Ovary (tissue), 9 donors: ENCODE results near the gene ACTN2. TPM values are rescaled to one million over a fixed set of nuclear protein-coding genes. Genes with fewer than 3 reads are reported as not detected.

Experiments
- DNase-seq, 5 donors: peaks; one replicate each; pipeline ENCODE4 v3.0.0-alpha.2; 2019 to 2020
- H3K27ac ChIP-seq, 2 donors: fragments of 200-600 bp; one replicate each; pipeline versions ENCODE4 v1.5.1 to v1.8.0; 2019 to 2022
- H3K27me3 ChIP-seq: fragments of 200-600 bp; one replicate; pipeline ENCODE4 v1.8.0; 2022
- H3K36me3 ChIP-seq: fragments of 200-600 bp; sonication (generic); one replicate; pipeline ENCODE4 v1.5.1; 2019
- H3K4me1 ChIP-seq: one replicate; pipeline ENCODE4 v1.8.1; 2013; ENCODE audit warnings: mild to moderate bottlenecking, moderate library complexity; ENCODE audit not compliant: insufficient read depth
- H3K4me3 ChIP-seq: fragments of 200-600 bp; sonication (generic); one replicate; pipeline ENCODE4 v1.5.1; 2017
- H3K9me3 ChIP-seq, 2 donors: fragments of 200-600 bp in 1 of 2; sonication (generic) in 1 of 2; one replicate each; pipeline versions ENCODE4 v1.5.1 to v1.8.1; 2013 to 2019; ENCODE audit warnings: mild to moderate bottlenecking in 1 of 2, moderate library complexity in 1 of 2
- CTCF ChIP-seq, 3 donors: fragments of 450-650 bp in 2 of 3; fragments of 200-600 bp in 1 of 3; IDR thresholded peaks; one replicate each; pipeline versions ENCODE4 v1.5.1 to v1.8.0; 2016 to 2022; ENCODE audit warnings: antibody characterized with exemption in 3 of 3, mild to moderate bottlenecking in 1 of 3
- EP300 ChIP-seq: sonication (generic); formaldehyde crosslinking; IDR thresholded peaks from one replicate; pipeline ENCODE4 v1.6.1; 2017; ENCODE audit warnings: antibody characterized with exemption
- POLR2A ChIP-seq: fragments of 450-650 bp; IDR thresholded peaks from one replicate; pipeline ENCODE4 v1.6.1; 2017; ENCODE audit warnings: antibody characterized with exemption, mild to moderate bottlenecking, moderate library complexity
- WGBS, 3 donors: extraction: QIAGEN DNeasy Blood & Tissue Kit in 1 of 3; methylation state at CpG; one replicate each; pipeline versions ENCODE4 v1.1.5 to v1.1.7; 2013 to 2017; 5-methylcytosine and 5-hydroxymethylcytosine counted together
- intact Hi-C, 4 donors: fragments of 100-400 bp; cut with DNase I; formaldehyde crosslinking; loops; one replicate each; pipeline versions ENCODE4 v1.11.0 to v1.15.1; 2022 to 2023
- polyA plus RNA-seq, 2 donors: library from polyadenylated mRNA; stranded (reverse); fragments of 200-250 nt in 1 of 2; fragments of 350-450 nt in 1 of 2; fragmentation: Illumina TruSeq in 1 of 2; extraction: RNeasy Lipid Tissue Mini Kit (QIAGEN cat#74804) in 1 of 2; gene quantifications; one replicate each; pipeline ENCODE4 v1.2.3, GENCODE V29; 2013 to 2014
- total RNA-seq, 7 donors: library from RNA; depleted of rRNA in 2 of 7; stranded (reverse); fragments of >200 nt in 2 of 7; fragmentation: NEBNext Ultra II Directional in 3 of 7; extraction: Animal tissue kit (Norgen Biotek cat#: 25700) in 3 of 7; gene quantifications; one replicate each; pipeline versions ENCODE4 v1.1.0 to v1.2.4, GENCODE V29; 2016 to 2023
- donor health status: DM: no; HTN: no; CAD: no; lungs with moderate emphysema.
- donor health status: DM: no; HTN: no; CAD: no.
- donor health status: Bipolar disorder and iron deficiency.
- donor health status: DM: yes; HTN: yes; CAD: no.
- donor health status: DM: no; HTN: no; CAD: no.
- donor health status: DM: yes; HTN: yes; CAD: no.

The ACTN2 gene
- total and polyA plus RNA-seq, 9 donors = 0.34 to 2.7 (median 1.1) TPM

DNA sequence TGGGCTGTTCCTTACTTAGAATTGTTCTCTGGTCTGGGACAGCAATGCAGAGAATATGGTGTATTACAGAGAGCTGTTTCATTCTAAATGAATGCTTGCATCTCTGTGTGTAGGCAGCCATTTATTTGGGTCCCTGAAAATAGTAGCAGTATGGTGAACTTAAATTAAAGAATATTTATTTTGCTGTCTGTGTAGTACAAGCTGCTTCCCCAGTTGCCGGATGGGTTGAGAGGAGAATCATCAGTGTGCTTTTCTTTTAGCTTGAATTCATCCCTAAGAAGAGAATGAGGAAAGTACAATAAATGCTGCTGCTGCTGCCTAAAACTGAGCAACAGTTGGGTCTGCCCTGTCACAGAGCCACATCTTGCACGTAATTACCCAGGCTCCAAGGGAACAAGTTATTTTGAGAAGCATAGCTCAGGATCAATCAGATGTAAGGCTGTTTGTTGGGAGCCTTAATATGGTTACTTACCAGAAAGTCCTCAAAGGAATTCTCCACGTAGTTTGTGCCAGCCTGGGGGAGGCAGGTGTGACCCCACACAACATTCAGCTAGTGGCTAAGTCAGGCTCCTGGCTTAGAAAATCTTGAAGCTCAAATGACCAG lies 16.6 kb downstream of the ACTN2 start:
- intact Hi-C loops = no loop called here
- Histone ChIP-seq H3K4me3 (no peak overlapping the region), H3K9me3 (no peaks in the 10 kb centered on the region), H3K4me1 (no peaks in the 10 kb centered on the region), H3K36me3 (no peaks in the 10 kb centered on the region), H3K27me3 (no peaks in the 10 kb centered on the region), H3K27ac (no peak overlapping the region)
- TF ChIP-seq CTCF (IDR thresholded peaks at IDR 0.05) = no peak
- no peak for TF ChIP-seq POLR2A
- TF ChIP-seq EP300 = no peak
- WGBS, 3 donors = 89 to 94% (median 90%) methylated on average over 3 of the region's 3 CpGs
- DNase-seq = no peak

- H3K36me3 ChIP-seq = no peaks in the 10 kb centered on the region
- H3K4me3 ChIP-seq = no peak overlapping the region
- 50 to 57% (median 54%) methylated on average over 1 of the region's 1 CpG for WGBS, 3 donors
- no peak overlapping the region for H3K27ac ChIP-seq
- no peaks in the 10 kb centered on the region for H3K4me1 ChIP-seq
- intact Hi-C loops = no loop called here
- H3K9me3 ChIP-seq = no peaks in the 10 kb centered on the region
- no peak for DNase-seq
- TF ChIP-seq CTCF (IDR thresholded peaks at IDR 0.05) (no peak), POLR2A (no peak)
- H3K27me3 ChIP-seq = no peaks in the 10 kb centered on the region
Measured at GRCh38 chr1:236705771-236706170, 19.5 kb downstream of the ACTN2 start.

DNA sequence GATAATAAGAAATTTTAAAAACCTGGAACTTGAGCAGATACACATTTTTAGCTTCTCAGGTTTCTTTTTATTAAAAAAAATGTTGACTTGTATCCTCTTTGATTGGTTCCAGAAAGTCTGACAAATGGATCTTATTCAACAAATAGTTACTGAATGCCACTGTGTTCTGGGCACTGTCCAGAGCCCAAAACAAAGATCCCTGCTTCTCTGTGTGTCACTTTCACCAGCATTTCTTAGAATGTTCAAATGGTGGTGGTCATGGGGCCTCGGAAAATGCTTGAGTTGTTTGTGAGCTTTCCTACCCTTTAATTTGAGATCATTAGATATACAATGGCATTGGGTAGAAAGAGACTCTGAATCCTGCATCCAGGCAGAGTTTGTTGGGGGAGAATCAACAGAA lies 19.9 kb downstream of the ACTN2 start:
- Histone ChIP-seq H3K4me1 (no peaks in the 10 kb centered on the region), H3K27ac (no peak overlapping the region), H3K36me3 (no peaks in the 10 kb centered on the region), H3K9me3 (no peaks in the 10 kb centered on the region), H3K27me3 (no peaks in the 10 kb centered on the region), H3K4me3 (no peak overlapping the region)
- TF ChIP-seq CTCF (IDR thresholded peaks at IDR 0.05) (no peak), POLR2A (no peak), EP300 (no peak)
- no peak for DNase-seq
- intact Hi-C loops = no loop called here
- WGBS, 3 donors = 84 to 91% (median 86%) methylated on average over 1 of the region's 1 CpG

GRCh38 chr1:236710328-236710892 lies 24.1 kb downstream of the ACTN2 start:
- H3K27ac ChIP-seq = no peak overlapping the region
- no peaks in the 10 kb centered on the region for H3K4me1 ChIP-seq
- H3K9me3 ChIP-seq = no peaks in the 10 kb centered on the region
- no peak for TF ChIP-seq POLR2A
- TF ChIP-seq CTCF (IDR thresholded peaks at IDR 0.05) = no peak
- TF ChIP-seq EP300 = no peak
- WGBS, 3 donors = 85 to 89% (median 85%) methylated on average over 11 of the region's 11 CpGs
- H3K36me3 ChIP-seq = no peaks in the 10 kb centered on the region
- intact Hi-C loops = no loop called here
- H3K4me3 ChIP-seq = no peak overlapping the region
- no peaks in the 10 kb centered on the region for H3K27me3 ChIP-seq
- no peak for DNase-seq
